DOHH2 (cell line): ENCODE results near the gene LETM1.

Experiments
- H3F3A ChIP-seq: fragments of 200-600 bp; sonication (generic), shearing (Covaris generic); 2 replicates; pipeline ENCODE4 v1.6.0; 2016; ENCODE audit warnings: antibody characterized with exemption, mild to moderate bottlenecking; ENCODE audit not compliant: control insufficient read depth, insufficient read depth
- H3K27ac ChIP-seq: fragments of 200-600 bp; sonication (generic); 2 replicates; pipeline ENCODE4 v1.5.1; 2014; ENCODE audit warnings: low read depth, mild to moderate bottlenecking, low read length, moderate library complexity
- H3K27me3 ChIP-seq: fragments of 200-600 bp; sonication (generic); 2 replicates; pipeline ENCODE4 v1.6.1; 2014; ENCODE audit warnings: mild to moderate bottlenecking, low read length, mixed read lengths; ENCODE audit not compliant: control insufficient read depth
- H3K36me3 ChIP-seq: fragments of 200-600 bp; sonication (generic); 2 replicates; pipeline ENCODE4 v1.6.1; 2014; ENCODE audit warnings: mild to moderate bottlenecking, low read length, moderate library complexity, mixed read lengths; ENCODE audit not compliant: control insufficient read depth
- H3K4me1 ChIP-seq: fragments of 200-600 bp; sonication (generic); 2 replicates; pipeline ENCODE4 v1.6.1; 2014; ENCODE audit warnings: mild to moderate bottlenecking, low read length, mixed read lengths; ENCODE audit not compliant: control insufficient read depth
- H3K4me2 ChIP-seq: fragments of 200-600 bp; sonication (generic); 2 replicates; pipeline ENCODE4 v1.6.0; 2014; ENCODE audit warnings: mild to moderate bottlenecking, low read length, moderate library complexity
- H3K4me3 ChIP-seq: fragments of 200-600 bp; sonication (generic); 2 replicates; pipeline ENCODE4 v1.5.1; 2014; ENCODE audit warnings: mild to moderate bottlenecking, low read length, mixed read lengths
- H3K79me2 ChIP-seq: fragments of 200-600 bp; sonication (generic); 2 replicates; pipeline ENCODE4 v1.6.1; 2014; ENCODE audit warnings: mild to moderate bottlenecking, low read length, mixed read lengths; ENCODE audit not compliant: control insufficient read depth
- H3K9me2 ChIP-seq: fragments of 200-600 bp; sonication (generic); replicated peaks from 2 replicates; pipeline ENCODE4 v1.6.1; 2014; ENCODE audit warnings: mild to moderate bottlenecking, low read length, mixed read lengths; ENCODE audit not compliant: control insufficient read depth
- H3K9me3 ChIP-seq: fragments of 200-600 bp; sonication (generic); 2 replicates; pipeline ENCODE4 v1.6.1; 2014; ENCODE audit warnings: antibody characterized with exemption, low read length, mixed read lengths; ENCODE audit not compliant: control insufficient read depth, insufficient read depth
- H4K20me1 ChIP-seq: fragments of 200-600 bp; sonication (generic); 2 replicates; pipeline ENCODE4 v1.6.0; 2014; ENCODE audit warnings: low read depth, mild to moderate bottlenecking, antibody characterized with exemption, low read length, moderate library complexity; ENCODE audit not compliant: control insufficient read depth, insufficient read depth
- EZH2phosphoT487 ChIP-seq: fragments of 200-600 bp; sonication (generic); IDR thresholded peaks from 2 replicates; pipeline ENCODE4 v1.6.1; 2017; ENCODE audit warnings: borderline replicate concordance, mild to moderate bottlenecking, antibody characterized with exemption, low read length, moderate library complexity, mixed read lengths
- TF ChIP-seq, protein P1 (sequence below): fragments of 200-600 bp; sonication (generic); IDR thresholded peaks from one replicate; pipeline ENCODE4 v1.5.1; 2014; ENCODE audit warnings: antibody characterized with exemption, mild to moderate bottlenecking, low read depth, low read length; ENCODE audit not compliant: poor library complexity, severe bottlenecking

The LETM1 gene

GRCh38 chr4:1834047-1834775 is 21.7 kb downstream of the LETM1 start:
- peaks cover 76% of the 10 kb centered on the region for H3K36me3 ChIP-seq
- H3K27me3 ChIP-seq, result no peaks in the 10 kb centered on the region
- peak overlapping the region; percentile 37 for H3K4me2 ChIP-seq
- no peaks in the 10 kb centered on the region; the same call in 1 of the 2 replicates for H4K20me1 ChIP-seq
- no peaks in the 10 kb centered on the region for H3K9me2 ChIP-seq
- peaks cover 19% of the 10 kb centered on the region for H3K4me1 ChIP-seq
- H3K79me2 ChIP-seq, result no peaks in the 10 kb centered on the region; the same call in 1 of the 2 replicates
- no peaks in the 10 kb centered on the region for H3F3A ChIP-seq
- H3K4me3 ChIP-seq, result no peak overlapping the region
- no peak overlapping the region for H3K27ac ChIP-seq
- TF ChIP-seq, protein P1, sequence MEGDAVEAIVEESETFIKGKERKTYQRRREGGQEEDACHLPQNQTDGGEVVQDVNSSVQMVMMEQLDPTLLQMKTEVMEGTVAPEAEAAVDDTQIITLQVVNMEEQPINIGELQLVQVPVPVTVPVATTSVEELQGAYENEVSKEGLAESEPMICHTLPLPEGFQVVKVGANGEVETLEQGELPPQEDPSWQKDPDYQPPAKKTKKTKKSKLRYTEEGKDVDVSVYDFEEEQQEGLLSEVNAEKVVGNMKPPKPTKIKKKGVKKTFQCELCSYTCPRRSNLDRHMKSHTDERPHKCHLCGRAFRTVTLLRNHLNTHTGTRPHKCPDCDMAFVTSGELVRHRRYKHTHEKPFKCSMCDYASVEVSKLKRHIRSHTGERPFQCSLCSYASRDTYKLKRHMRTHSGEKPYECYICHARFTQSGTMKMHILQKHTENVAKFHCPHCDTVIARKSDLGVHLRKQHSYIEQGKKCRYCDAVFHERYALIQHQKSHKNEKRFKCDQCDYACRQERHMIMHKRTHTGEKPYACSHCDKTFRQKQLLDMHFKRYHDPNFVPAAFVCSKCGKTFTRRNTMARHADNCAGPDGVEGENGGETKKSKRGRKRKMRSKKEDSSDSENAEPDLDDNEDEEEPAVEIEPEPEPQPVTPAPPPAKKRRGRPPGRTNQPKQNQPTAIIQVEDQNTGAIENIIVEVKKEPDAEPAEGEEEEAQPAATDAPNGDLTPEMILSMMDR, result no peak
- no peaks in the 10 kb centered on the region for H3K9me3 ChIP-seq

DNA sequence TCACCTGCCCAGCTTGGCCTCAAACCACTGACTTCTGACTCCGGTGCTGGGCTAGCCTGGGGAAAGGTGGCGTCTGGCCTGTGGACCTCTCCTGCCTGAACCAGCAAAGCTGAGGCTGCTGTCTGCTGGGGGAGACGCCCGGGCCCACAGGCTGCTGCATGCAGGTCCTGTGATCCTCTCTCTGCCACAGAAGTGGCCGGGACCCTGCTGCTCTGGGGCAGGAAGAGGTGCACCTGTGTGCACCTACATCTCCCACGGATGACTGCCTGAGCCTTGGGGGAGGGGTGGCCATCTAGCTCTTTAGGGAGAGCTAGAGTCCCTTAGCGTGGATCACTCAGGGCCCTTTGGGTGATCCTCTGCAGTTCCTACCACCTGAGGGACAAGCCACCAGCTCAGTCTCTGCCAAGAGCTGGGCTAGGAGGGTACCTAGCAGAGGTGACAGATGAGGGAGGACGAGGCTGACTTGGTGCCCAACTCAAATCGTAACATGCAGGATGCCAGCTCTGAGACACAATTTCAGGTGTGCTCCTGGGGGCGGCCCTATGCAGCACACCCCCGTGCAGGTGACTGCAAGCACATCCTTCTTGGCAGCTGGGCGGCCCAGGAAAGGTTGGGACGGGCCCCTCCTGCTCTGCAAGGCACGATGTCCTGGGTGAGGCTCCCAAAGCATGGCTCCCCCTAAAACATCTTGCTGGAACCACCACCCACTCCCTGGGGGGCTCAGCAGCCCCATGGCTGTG is 22.5 kb downstream of the LETM1 start:
- H3K36me3 ChIP-seq, result peaks cover 70% of the 10 kb centered on the region
- H3K4me2 ChIP-seq, result peak overlapping the region; percentile 37

DNA sequence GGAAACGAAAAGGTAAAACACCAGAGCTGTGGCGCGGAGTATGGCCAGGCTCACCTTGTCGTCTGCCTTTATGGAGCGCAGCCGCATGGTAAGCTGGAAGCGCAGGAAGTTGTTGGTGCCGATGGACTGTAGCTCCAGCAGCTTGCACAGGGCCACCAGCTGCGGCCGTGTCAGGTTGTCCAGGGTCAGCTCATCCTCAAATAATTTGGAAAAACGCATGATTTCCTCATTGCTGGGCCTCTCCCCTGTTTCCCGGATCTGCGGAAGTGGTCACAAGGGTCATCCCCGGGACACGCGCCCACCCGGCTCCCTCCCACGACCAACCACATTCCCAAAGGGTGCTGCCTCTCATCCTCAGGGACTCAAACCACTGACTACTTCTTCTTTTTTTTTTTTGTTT is 23.3 kb downstream of the LETM1 start:
- Histone ChIP-seq H3K4me3 (no peak overlapping the region), H3K27ac (no peak overlapping the region), H3K36me3 (peaks cover 67% of the 10 kb centered on the region), H4K20me1 (no peaks in the 10 kb centered on the region; the same call in 1 of the 2 replicates), H3K4me2 (no peak overlapping the region), H3K4me1 (peaks cover 19% of the 10 kb centered on the region), H3K9me3 (no peaks in the 10 kb centered on the region), H3K27me3 (no peaks in the 10 kb centered on the region), H3K79me2 (no peaks in the 10 kb centered on the region; the same call in 1 of the 2 replicates), H3F3A (no peaks in the 10 kb centered on the region), H3K9me2 (no peaks in the 10 kb centered on the region)
- no peak for TF ChIP-seq EZH2phosphoT487
- TF ChIP-seq, protein P1, result no peak

More for the DNA sequence above, 22.5 kb downstream of the LETM1 start:
- Histone ChIP-seq H4K20me1 (no peaks in the 10 kb centered on the region; the same call in 1 of the 2 replicates), H3K9me2 (no peaks in the 10 kb centered on the region), H3K27ac (no peak overlapping the region), H3F3A (no peaks in the 10 kb centered on the region), H3K9me3 (no peaks in the 10 kb centered on the region), H3K79me2 (no peaks in the 10 kb centered on the region; the same call in 1 of the 2 replicates), H3K4me3 (no peak overlapping the region), H3K4me1 (peaks cover 19% of the 10 kb centered on the region), H3K27me3 (no peaks in the 10 kb centered on the region)
- no peak for TF ChIP-seq EZH2phosphoT487
- TF ChIP-seq, protein P1, result no peak
